Measurements from ENCODE around the gene CATSPERB.

The CATSPERB gene

DNA sequence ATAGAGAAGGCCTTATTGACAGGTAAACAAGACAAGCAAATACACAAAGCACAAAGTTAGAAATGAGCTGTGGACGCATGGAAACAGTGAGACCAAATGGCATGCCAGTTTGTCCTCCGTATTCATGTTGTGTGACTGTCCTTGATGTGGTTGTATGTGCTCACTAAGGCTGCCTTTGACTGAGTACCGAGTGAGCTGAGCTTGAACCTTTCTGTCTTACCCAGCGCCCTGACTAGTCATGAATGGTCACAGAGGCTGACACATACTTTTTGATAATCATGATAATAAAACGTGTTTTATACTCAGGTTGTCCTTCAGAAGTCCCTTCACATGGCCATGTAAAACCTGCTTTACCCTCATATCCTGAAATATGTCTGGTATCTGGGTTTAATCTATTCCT, 553 bp upstream of the CATSPERB start:
- H3K27ac ChIP-seq: no peak overlapping the region
- TF ChIP-seq, protein P1, sequence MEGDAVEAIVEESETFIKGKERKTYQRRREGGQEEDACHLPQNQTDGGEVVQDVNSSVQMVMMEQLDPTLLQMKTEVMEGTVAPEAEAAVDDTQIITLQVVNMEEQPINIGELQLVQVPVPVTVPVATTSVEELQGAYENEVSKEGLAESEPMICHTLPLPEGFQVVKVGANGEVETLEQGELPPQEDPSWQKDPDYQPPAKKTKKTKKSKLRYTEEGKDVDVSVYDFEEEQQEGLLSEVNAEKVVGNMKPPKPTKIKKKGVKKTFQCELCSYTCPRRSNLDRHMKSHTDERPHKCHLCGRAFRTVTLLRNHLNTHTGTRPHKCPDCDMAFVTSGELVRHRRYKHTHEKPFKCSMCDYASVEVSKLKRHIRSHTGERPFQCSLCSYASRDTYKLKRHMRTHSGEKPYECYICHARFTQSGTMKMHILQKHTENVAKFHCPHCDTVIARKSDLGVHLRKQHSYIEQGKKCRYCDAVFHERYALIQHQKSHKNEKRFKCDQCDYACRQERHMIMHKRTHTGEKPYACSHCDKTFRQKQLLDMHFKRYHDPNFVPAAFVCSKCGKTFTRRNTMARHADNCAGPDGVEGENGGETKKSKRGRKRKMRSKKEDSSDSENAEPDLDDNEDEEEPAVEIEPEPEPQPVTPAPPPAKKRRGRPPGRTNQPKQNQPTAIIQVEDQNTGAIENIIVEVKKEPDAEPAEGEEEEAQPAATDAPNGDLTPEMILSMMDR (IDR thresholded peaks at IDR 0.05): no peak
- no peak overlapping the region for H3K4me3 ChIP-seq (ENCODE audit: low read depth in 1 of 2, low read length in 1 of 2)
- H3K36me3 ChIP-seq: no peaks in the 10 kb centered on the region
- no peaks in the 10 kb centered on the region for H3K27me3 ChIP-seq
- no peaks in the 10 kb centered on the region for H3K9me3 ChIP-seq
- no peaks in the 10 kb centered on the region for H3K4me1 ChIP-seq (ENCODE audit: control insufficient read depth in 1 of 2, insufficient read depth in 1 of 2, low read depth in 1 of 2, low read length in 1 of 2)

DNA sequence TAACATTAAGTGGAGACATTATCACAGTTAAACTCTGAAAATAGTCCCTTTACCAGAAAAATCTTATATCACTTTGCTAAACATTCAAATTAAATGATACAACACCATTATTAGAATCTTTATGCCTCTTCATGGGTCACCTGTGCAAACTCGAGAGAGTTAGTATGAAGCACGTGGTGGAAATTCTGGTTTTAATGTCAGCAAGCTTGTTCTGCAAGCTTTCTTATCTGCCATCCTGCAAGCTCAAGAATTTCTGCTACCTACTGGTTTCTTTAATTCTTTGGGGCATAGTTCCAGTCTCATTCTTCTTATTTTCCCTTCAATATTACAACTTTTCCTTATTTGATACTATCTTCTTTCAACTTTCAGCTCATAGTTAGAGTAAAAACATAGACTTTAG, 868 bp downstream of the CATSPERB start:
- H3K9me3 ChIP-seq: no peaks in the 10 kb centered on the region
- no peaks in the 10 kb centered on the region for H3K4me1 ChIP-seq (ENCODE audit: control insufficient read depth in 1 of 2, insufficient read depth in 1 of 2, low read depth in 1 of 2, low read length in 1 of 2)
- H3K36me3 ChIP-seq: no peaks in the 10 kb centered on the region
- H3K4me3 ChIP-seq (ENCODE audit: low read depth in 1 of 2, low read length in 1 of 2): no peak overlapping the region
- no peaks in the 10 kb centered on the region for H3K27me3 ChIP-seq
- TF ChIP-seq, protein P1 (IDR thresholded peaks at IDR 0.05): no peak
- no peak overlapping the region for H3K27ac ChIP-seq

DNA sequence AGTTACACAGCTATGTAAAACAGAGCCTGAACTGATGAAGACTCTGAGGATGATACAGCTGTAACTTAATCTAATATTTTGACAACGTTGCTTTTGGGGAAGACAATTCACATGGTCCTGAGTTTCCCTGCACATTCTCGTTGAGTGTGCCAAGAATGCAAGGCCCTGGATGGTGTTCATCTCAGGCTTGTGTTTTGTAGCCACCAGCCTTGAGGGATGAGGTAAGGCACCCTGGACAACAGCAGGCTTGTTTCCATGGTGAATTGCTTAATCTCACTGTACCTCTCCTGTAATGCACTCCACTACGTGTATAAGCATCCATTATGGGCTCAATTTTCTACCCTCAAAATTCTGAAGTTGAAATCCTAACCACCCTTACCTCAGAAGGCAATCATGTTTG, 2.1 kb downstream of the CATSPERB start:
- Histone ChIP-seq H3K4me3 (ENCODE audit: low read depth in 1 of 2, low read length in 1 of 2) (no peak overlapping the region), H3K9me3 (no peaks in the 10 kb centered on the region), H3K27me3 (no peaks in the 10 kb centered on the region), H3K4me1 (ENCODE audit: control insufficient read depth in 1 of 2, insufficient read depth in 1 of 2, low read depth in 1 of 2, low read length in 1 of 2) (no peaks in the 10 kb centered on the region), H3K27ac (no peak overlapping the region), H3K36me3 (no peaks in the 10 kb centered on the region)
- TF ChIP-seq, protein P1 (IDR thresholded peaks at IDR 0.05): no peak

DNA sequence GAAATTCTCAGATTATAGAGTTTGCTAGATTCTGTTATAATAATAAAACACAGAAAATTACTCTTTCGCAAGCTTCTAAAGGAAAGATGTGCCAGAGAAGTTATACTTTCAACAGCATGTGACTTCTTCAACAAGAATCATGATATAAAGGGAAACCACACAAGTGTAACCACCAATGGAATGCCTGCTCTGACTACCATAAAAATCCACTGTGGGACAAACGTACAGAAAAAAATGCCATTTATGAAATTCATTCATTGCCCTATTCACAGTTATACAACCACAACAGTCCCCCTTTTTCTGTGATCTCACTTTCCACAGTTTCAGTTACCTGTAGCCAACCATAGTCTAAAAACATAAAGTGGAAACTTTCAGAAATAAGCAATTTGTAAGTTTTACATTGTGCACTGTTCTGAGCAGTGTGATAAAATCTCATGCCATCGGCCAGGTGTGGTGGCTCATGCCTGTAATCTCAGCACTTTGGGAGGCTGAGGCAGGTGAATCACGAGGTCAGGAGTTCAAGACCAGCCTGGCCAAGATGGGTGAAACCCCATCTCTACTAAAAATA, 3.2 kb downstream of the CATSPERB start:
- Histone ChIP-seq H3K27me3 (no peaks in the 10 kb centered on the region), H3K9me3 (no peaks in the 10 kb centered on the region), H3K4me1 (ENCODE audit: control insufficient read depth in 1 of 2, insufficient read depth in 1 of 2, low read depth in 1 of 2, low read length in 1 of 2) (no peaks in the 10 kb centered on the region), H3K27ac (no peak overlapping the region), H3K4me3 (ENCODE audit: low read depth in 1 of 2, low read length in 1 of 2) (no peak overlapping the region), H3K36me3 (no peaks in the 10 kb centered on the region)
- TF ChIP-seq, protein P1 (IDR thresholded peaks at IDR 0.05): no peak

DNA sequence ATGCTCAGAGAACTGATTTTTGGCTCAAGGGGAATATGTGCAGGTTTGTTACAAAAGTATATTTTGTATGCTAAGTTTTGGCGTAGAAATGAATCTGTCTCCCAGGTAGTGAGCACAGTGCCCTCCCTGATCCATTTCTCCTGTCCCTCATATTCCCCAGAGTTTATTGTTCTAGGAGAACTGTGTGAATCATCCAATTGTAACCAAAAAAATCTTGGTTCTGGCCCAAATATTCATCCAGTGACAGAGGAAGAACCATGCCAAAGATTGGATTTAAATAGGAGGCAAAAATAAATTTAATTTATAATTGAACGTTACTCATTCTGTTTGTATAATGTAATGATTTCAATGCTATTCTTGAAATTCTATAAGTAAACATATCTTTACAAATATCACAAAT, 4.8 kb downstream of the CATSPERB start:
- Histone ChIP-seq H3K4me1 (ENCODE audit: control insufficient read depth in 1 of 2, insufficient read depth in 1 of 2, low read depth in 1 of 2, low read length in 1 of 2) (no peaks in the 10 kb centered on the region), H3K36me3 (no peaks in the 10 kb centered on the region), H3K9me3 (no peaks in the 10 kb centered on the region), H3K27me3 (no peaks in the 10 kb centered on the region), H3K27ac (no peak overlapping the region), H3K4me3 (ENCODE audit: low read depth in 1 of 2, low read length in 1 of 2) (no peak overlapping the region)
- TF ChIP-seq, protein P1 (IDR thresholded peaks at IDR 0.05): no peak

DNA sequence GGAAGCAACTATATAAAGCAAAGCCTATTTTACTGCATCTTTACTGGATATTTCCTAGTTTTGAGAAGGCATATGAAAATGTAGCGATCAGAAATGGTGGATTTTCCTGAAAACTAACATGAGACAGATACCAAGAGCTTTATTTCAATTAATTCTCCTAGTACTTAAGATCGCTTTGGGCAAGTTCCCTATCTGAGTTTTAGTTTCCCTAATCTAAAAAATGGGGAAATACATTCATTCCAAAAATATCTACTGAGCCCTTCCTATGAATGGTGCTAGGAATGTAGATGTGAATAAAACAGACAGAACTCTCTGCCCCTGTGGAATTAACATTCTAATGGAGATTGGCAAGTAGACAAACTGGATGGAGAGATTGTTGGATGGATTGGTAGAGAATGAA, 8.4 kb downstream of the CATSPERB start:
- no peaks in the 10 kb centered on the region for H3K4me1 ChIP-seq (ENCODE audit: control insufficient read depth in 1 of 2, insufficient read depth in 1 of 2, low read depth in 1 of 2, low read length in 1 of 2)
- no peaks in the 10 kb centered on the region for H3K36me3 ChIP-seq
- H3K27me3 ChIP-seq: no peaks in the 10 kb centered on the region
- TF ChIP-seq, protein P1 (IDR thresholded peaks at IDR 0.05): no peak
- H3K4me3 ChIP-seq (ENCODE audit: low read depth in 1 of 2, low read length in 1 of 2): no peak overlapping the region
- no peaks in the 10 kb centered on the region for H3K9me3 ChIP-seq
- no peak overlapping the region for H3K27ac ChIP-seq

All from neutrophil (primary cell).